ENCODE measurements around the gene MAS1.

GRCh38 chr6:159908979-159909378 lies 18.2 kb downstream of the MAS1 start:
- TF ChIP-seq, protein P1, sequence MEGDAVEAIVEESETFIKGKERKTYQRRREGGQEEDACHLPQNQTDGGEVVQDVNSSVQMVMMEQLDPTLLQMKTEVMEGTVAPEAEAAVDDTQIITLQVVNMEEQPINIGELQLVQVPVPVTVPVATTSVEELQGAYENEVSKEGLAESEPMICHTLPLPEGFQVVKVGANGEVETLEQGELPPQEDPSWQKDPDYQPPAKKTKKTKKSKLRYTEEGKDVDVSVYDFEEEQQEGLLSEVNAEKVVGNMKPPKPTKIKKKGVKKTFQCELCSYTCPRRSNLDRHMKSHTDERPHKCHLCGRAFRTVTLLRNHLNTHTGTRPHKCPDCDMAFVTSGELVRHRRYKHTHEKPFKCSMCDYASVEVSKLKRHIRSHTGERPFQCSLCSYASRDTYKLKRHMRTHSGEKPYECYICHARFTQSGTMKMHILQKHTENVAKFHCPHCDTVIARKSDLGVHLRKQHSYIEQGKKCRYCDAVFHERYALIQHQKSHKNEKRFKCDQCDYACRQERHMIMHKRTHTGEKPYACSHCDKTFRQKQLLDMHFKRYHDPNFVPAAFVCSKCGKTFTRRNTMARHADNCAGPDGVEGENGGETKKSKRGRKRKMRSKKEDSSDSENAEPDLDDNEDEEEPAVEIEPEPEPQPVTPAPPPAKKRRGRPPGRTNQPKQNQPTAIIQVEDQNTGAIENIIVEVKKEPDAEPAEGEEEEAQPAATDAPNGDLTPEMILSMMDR (optimal IDR thresholded peaks at IDR 0.05 in 1 of 3, IDR thresholded peaks at IDR 0.05 in 1 of 3, conservative IDR thresholded peaks at IDR 0.05 in 1 of 3; ENCODE audit: extremely low read depth in 1 of 3, insufficient read depth in 2 of 3, low read length in 3 of 3), result no peak
- no peak for TF ChIP-seq EZH2 (IDR thresholded peaks at IDR 0.05; ENCODE audit: low read length)
